K562 (cell line): ENCODE data around the gene ATP5F1D. TPM values are rescaled to one million over a fixed set of nuclear protein-coding genes. Genes with fewer than 3 reads are reported as not detected.

Experiments used
- BRD4 ChIP-seq: fragments of 200-600 bp; sonication (generic); IDR thresholded peaks from 2 replicates; pipeline ENCODE4 v1.6.1; 2017; ENCODE audit warnings: inconsistent platforms
- CHCHD3 ChIP-seq: fragments of 250-450 bp; sonication (Bioruptor Pico); IDR thresholded peaks from 2 replicates; pipeline ENCODE4 v2.1.2; 2022; ENCODE audit warnings: mild to moderate bottlenecking
- CHD1 ChIP-seq: fragments of 200-600 bp; sonication (generic); IDR thresholded peaks from one replicate; pipeline ENCODE4 v1.6.1; 2012; ENCODE audit warnings: mild to moderate bottlenecking, moderate library complexity, low read length, inconsistent platforms
- CREB3 ChIP-seq: fragments of 450-650 bp; conservative IDR thresholded peaks from 2 replicates; pipeline ENCODE4 v1.6.1; 2016; ENCODE audit warnings: missing genetic modification characterization, low read depth, mild to moderate bottlenecking, missing compliant biosample characterization, moderate library complexity
- GABPB1 ChIP-seq: sonication (generic); formaldehyde crosslinking; IDR thresholded peaks from 2 replicates; pipeline ENCODE4 v1.8.0; 2022; ENCODE audit warnings: mild to moderate bottlenecking, missing genetic modification reagents
- GATA2 ChIP-seq: sonication (generic); formaldehyde crosslinking; IDR thresholded peaks from 2 replicates; pipeline ENCODE4 v1.4.0; 2020; ENCODE audit warnings: mild to moderate bottlenecking, missing genetic modification reagents
- HDAC8 ChIP-seq: fragments of 450-650 bp; IDR thresholded peaks from 2 replicates; pipeline ENCODE4 v1.6.1; 2016; ENCODE audit warnings: mild to moderate bottlenecking, missing genetic modification characterization, moderate library complexity, missing compliant biosample characterization
- HES1 ChIP-seq: fragments of 450-650 bp; IDR thresholded peaks from 2 replicates; pipeline ENCODE4 v1.6.1; 2016; ENCODE audit warnings: low read depth, mild to moderate bottlenecking, moderate library complexity
- KLF13 ChIP-seq: fragments of 450-650 bp; IDR thresholded peaks from 2 replicates; pipeline ENCODE4 v1.6.1; 2016; ENCODE audit warnings: missing genetic modification characterization, low read depth, mild to moderate bottlenecking, missing compliant biosample characterization, moderate library complexity, borderline replicate concordance
- KLF16 ChIP-seq: IDR thresholded peaks from 2 replicates; pipeline ENCODE4 v1.6.1; 2016; ENCODE audit warnings: antibody characterized with exemption
- LEF1 ChIP-seq: fragments of 450-650 bp; IDR thresholded peaks from 2 replicates; pipeline ENCODE4 v1.6.1; 2016; ENCODE audit warnings: mild to moderate bottlenecking
- MLX ChIP-seq, 2 experiments: fragments of 450-650 bp in 1 of 2; sonication (generic) in 1 of 2; formaldehyde crosslinking; conservative IDR thresholded peaks; 2 replicates each; pipeline versions ENCODE4 v1.4.0 to v1.8.1; 2020 to 2022; ENCODE audit warnings: mild to moderate bottlenecking in 1 of 2, missing genetic modification reagents in 1 of 2
- NCOA1 ChIP-seq: fragments of 450-650 bp; IDR thresholded peaks from 2 replicates; pipeline ENCODE4 v1.6.1; 2016; ENCODE audit warnings: low read depth
- POLR2H ChIP-seq: IDR thresholded peaks from 2 replicates; pipeline ENCODE4 v1.6.1; 2016; ENCODE audit warnings: missing genetic modification characterization, low read depth, mild to moderate bottlenecking, control low read depth, missing compliant biosample characterization, moderate library complexity
- POLR3G ChIP-seq: IDR thresholded peaks from 2 replicates; pipeline ENCODE4 v1.6.1; 2011; ENCODE audit not compliant: insufficient read length, insufficient replicate concordance; ENCODE audit errors: extremely low read depth
- PREB ChIP-seq: sonication (generic); formaldehyde crosslinking; IDR thresholded peaks from 2 replicates; pipeline ENCODE4 v1.8.1; 2023; ENCODE audit warnings: mild to moderate bottlenecking, missing genetic modification reagents
- RB1 ChIP-seq: fragments of 450-650 bp; IDR thresholded peaks from 2 replicates; pipeline ENCODE4 v1.6.1; 2017; ENCODE audit warnings: low read depth, mild to moderate bottlenecking
- RBM22 ChIP-seq: fragments of 200-400 bp; formaldehyde crosslinking; IDR thresholded peaks from 2 replicates; pipeline ENCODE4 v1.6.1; 2018; ENCODE audit warnings: low read length, low read depth; ENCODE audit not compliant: poor library complexity, severe bottlenecking
- SMC3 ChIP-seq: conservative IDR thresholded peaks from 2 replicates; pipeline ENCODE4 v1.6.1; 2011; ENCODE audit warnings: low read depth, low read length, improper control_type of control experiment; ENCODE audit not compliant: insufficient read depth
- TCF7L2 ChIP-seq: fragments of 150-350 bp; IDR thresholded peaks from 2 replicates; pipeline ENCODE4 v1.6.1; 2016; ENCODE audit warnings: low read depth, mild to moderate bottlenecking, low read length, moderate library complexity
- TEAD2 ChIP-seq: fragments of 450-650 bp; IDR thresholded peaks from 2 replicates; pipeline ENCODE4 v1.6.1; 2016; ENCODE audit warnings: missing genetic modification characterization, control low read depth, missing compliant biosample characterization
- U2AF1 ChIP-seq: fragments of 200-400 bp; formaldehyde crosslinking; optimal IDR thresholded peaks from 2 replicates; pipeline ENCODE3; 2017; ENCODE audit warnings: mild to moderate bottlenecking, low read depth, low read length, moderate library complexity
- ZNF175 ChIP-seq: fragments of 200-800 bp; sonication (Bioruptor generic); IDR thresholded peaks from 2 replicates; pipeline ENCODE4 v1.6.1; 2016; ENCODE audit warnings: low read depth, mild to moderate bottlenecking, missing genetic modification characterization, missing compliant biosample characterization
- ZNF274 ChIP-seq: IDR thresholded peaks from 2 replicates; pipeline ENCODE4 v1.6.1; 2011; ENCODE audit warnings: low read depth, mild to moderate bottlenecking, low read length, moderate library complexity, borderline replicate concordance
- ZNF830 ChIP-seq: fragments of 250-450 bp; sonication (Bioruptor Pico); IDR thresholded peaks from 2 replicates; pipeline ENCODE4 v1.5.0; 2021; ENCODE audit warnings: mild to moderate bottlenecking
- ZSCAN29 ChIP-seq: fragments of 450-650 bp; IDR thresholded peaks from 2 replicates; pipeline ENCODE4 v1.6.1; 2017
- polyA plus RNA-seq, 8 experiments: library from polyadenylated mRNA; depleted of rRNA in 4 of 8; stranded (reverse) in 5 of 8; unstranded in 3 of 8; fragments of >200 nt; fragmentation: Nextera tagmentation in 2 of 8; fragmentation: Illumina TruSeq in 1 of 8; extraction: Ambion mirVana in 2 of 8; extraction: Trizol in 1 of 8; gene quantifications; 2 replicates each; pipeline versions ENCODE4 v1.2.1 to v1.2.3, GENCODE V29; 2011 to 2014; ENCODE audit warnings: inconsistent platforms in 1 of 8, missing spikeins in 1 of 8
- total RNA-seq, 7 experiments: library from RNA; depleted of rRNA in 6 of 7; stranded (reverse); fragments of >200 nt in 6 of 7; fragmentation: Illumina TruSeq in 2 of 7; extraction: Trizol in 2 of 7; gene quantifications; 2 replicates each; pipeline versions ENCODE4 v1.2.1 to v1.2.3, GENCODE V29; 2011 to 2021; ENCODE audit warnings: low replicate concordance in 1 of 7

The ATP5F1D gene
- total and polyA plus RNA-seq, 9 of the 15 experiments (the other 6 are each of a cell fraction or from before 2014, with no cell fraction given), result 3.9 to 409 (median 36.8) TPM

GRCh38 chr19:1269478-1270212, 28.1 kb downstream of the ATP5F1D start (continued):
- TF ChIP-seq KLF16 (no peak), NCOA1 (no peak), GABPB1 (CRISPR knock-in tag) (peak; percentile 51; the same call in 1 of the 2 replicates), HDAC8 (tag) (0 out of 2 replicates have a peak, but pooled peaks have one; percentile 51), MLX (CRISPR knock-in tag; conservative IDR thresholded peaks at IDR 0.05) (no peak), ZNF175 (no peak), GATA2 (no peak), CHD1 (peak; percentile 16), KLF13 (0 out of 2 replicates have a peak, but pooled peaks have one; percentile 69), RB1 (peak; percentile 92; the same call in 1 of the 2 replicates), ZNF274 (no peak), TEAD2 (no peak), POLR2H (tag) (peak; percentile 93), U2AF1 (no peak), SMC3 (no peak), RBM22 (peak; percentile 95), POLR3G (no peak), ZNF830 (CRISPR knock-in tag) (no peak), CHCHD3 (CRISPR knock-in tag) (no peak), PREB (CRISPR knock-in tag) (0 out of 2 replicates have a peak, but pooled peaks have one; percentile 13), LEF1 (no peak), BRD4 (no peak; the same call in 1 of the 2 replicates), ZSCAN29 (no peak), HES1 (no peak), CREB3 (peak; percentile 60; the same call in 1 of the 2 replicates), TCF7L2 (no peak)
